HEK293 (cell line): ENCODE data around the gene C17orf107.

Experiments used
- KLF10 ChIP-seq: fragments of 450-650 bp; IDR thresholded peaks from 2 replicates; pipeline ENCODE4 v1.5.1; 2018; ENCODE audit warnings: missing biosample characterization, mild to moderate bottlenecking, missing genetic modification characterization
- KLF7 ChIP-seq: fragments of 450-650 bp; formaldehyde crosslinking; IDR thresholded peaks from 2 replicates; pipeline ENCODE4 v1.5.1; 2016; ENCODE audit warnings: missing biosample characterization, missing genetic modification characterization, borderline replicate concordance
- SALL2 ChIP-seq: fragments of 450-650 bp; formaldehyde crosslinking; IDR thresholded peaks from 2 replicates; pipeline ENCODE4 v1.5.0; 2017; ENCODE audit warnings: missing biosample characterization, mild to moderate bottlenecking, missing genetic modification characterization, borderline replicate concordance
- SP3 ChIP-seq: fragments of 450-650 bp; formaldehyde crosslinking; IDR thresholded peaks from 2 replicates; pipeline ENCODE4 v1.5.1; 2016; ENCODE audit warnings: missing biosample characterization, missing genetic modification characterization
- SP7 ChIP-seq: fragments of 450-650 bp; formaldehyde crosslinking; IDR thresholded peaks from 2 replicates; pipeline ENCODE4 v1.5.1; 2016; ENCODE audit warnings: missing biosample characterization, missing genetic modification characterization
- ZBTB17 ChIP-seq: fragments of 450-650 bp; formaldehyde crosslinking; IDR thresholded peaks from 2 replicates; pipeline ENCODE4 v1.5.1; 2016; ENCODE audit warnings: missing biosample characterization, missing genetic modification characterization
- ZBTB20 ChIP-seq: fragments of 450-650 bp; formaldehyde crosslinking; IDR thresholded peaks from 2 replicates; pipeline ENCODE4 v1.5.1; 2016; ENCODE audit warnings: missing biosample characterization, missing genetic modification characterization
- ZBTB44 ChIP-seq: fragments of 450-650 bp; IDR thresholded peaks from 2 replicates; pipeline ENCODE4 v1.5.1; 2018; ENCODE audit warnings: missing biosample characterization, mild to moderate bottlenecking, missing genetic modification characterization
- ZEB2 ChIP-seq: fragments of 450-650 bp; formaldehyde crosslinking; IDR thresholded peaks from 2 replicates; pipeline ENCODE4 v1.5.1; 2016; ENCODE audit warnings: missing biosample characterization, missing genetic modification characterization
- ZFHX2 ChIP-seq: fragments of 450-650 bp; formaldehyde crosslinking; conservative IDR thresholded peaks from 2 replicates; pipeline ENCODE4 v1.5.1; 2016; ENCODE audit warnings: missing biosample characterization, missing genetic modification characterization
- ZFP37 ChIP-seq: fragments of 450-650 bp; formaldehyde crosslinking; IDR thresholded peaks from 2 replicates; pipeline ENCODE4 v1.5.1; 2016; ENCODE audit warnings: missing biosample characterization, missing genetic modification characterization
- ZFP41 ChIP-seq: fragments of 450-650 bp; formaldehyde crosslinking; IDR thresholded peaks from 2 replicates; pipeline ENCODE4 v1.5.1; 2016; ENCODE audit warnings: missing biosample characterization, missing genetic modification characterization, borderline replicate concordance
- ZIC2 ChIP-seq: fragments of 450-650 bp; formaldehyde crosslinking; IDR thresholded peaks from 2 replicates; pipeline ENCODE4 v1.5.1; 2016; ENCODE audit warnings: missing biosample characterization, missing genetic modification characterization
- ZNF335 ChIP-seq: fragments of 450-650 bp; formaldehyde crosslinking; conservative IDR thresholded peaks from 2 replicates; pipeline ENCODE4 v1.5.1; 2016; ENCODE audit warnings: missing biosample characterization, missing genetic modification characterization
- ZNF423 ChIP-seq: fragments of 450-650 bp; formaldehyde crosslinking; IDR thresholded peaks from 2 replicates; pipeline ENCODE4 v1.5.1; 2016; ENCODE audit warnings: missing biosample characterization, missing genetic modification characterization
- ZNF624 ChIP-seq: fragments of 450-650 bp; formaldehyde crosslinking; IDR thresholded peaks from 2 replicates; pipeline ENCODE4 v1.5.1; 2017; ENCODE audit warnings: missing biosample characterization, missing genetic modification characterization
- ZNF629 ChIP-seq: fragments of 450-650 bp; formaldehyde crosslinking; IDR thresholded peaks from 2 replicates; pipeline ENCODE4 v1.5.1; 2017; ENCODE audit warnings: missing biosample characterization, missing genetic modification characterization
- ZNF639 ChIP-seq: fragments of 450-650 bp; formaldehyde crosslinking; IDR thresholded peaks from 2 replicates; pipeline ENCODE4 v1.5.1; 2016; ENCODE audit warnings: missing biosample characterization, missing genetic modification characterization
- TF ChIP-seq, protein P1 (sequence below): fragments of 450-650 bp; formaldehyde crosslinking; conservative IDR thresholded peaks from 2 replicates; pipeline ENCODE4 v1.5.1; 2016; ENCODE audit warnings: low read depth, missing biosample characterization, missing genetic modification characterization
- TF ChIP-seq, protein P2 (sequence below): fragments of 450-650 bp; formaldehyde crosslinking; IDR thresholded peaks from 2 replicates; pipeline ENCODE4 v1.5.1; 2016; ENCODE audit warnings: missing biosample characterization, missing genetic modification characterization
- TF ChIP-seq, protein P3 (sequence below): fragments of 450-650 bp; formaldehyde crosslinking; IDR thresholded peaks from 2 replicates; pipeline ENCODE4 v1.5.1; 2016; ENCODE audit warnings: missing biosample characterization, missing genetic modification characterization
- TF ChIP-seq, protein P4 (sequence below): fragments of 450-650 bp; formaldehyde crosslinking; IDR thresholded peaks from 2 replicates; pipeline ENCODE4 v1.5.1; 2016; ENCODE audit warnings: missing biosample characterization, missing genetic modification characterization
- TF ChIP-seq, protein P5 (sequence below): fragments of 450-650 bp; formaldehyde crosslinking; IDR thresholded peaks from 2 replicates; pipeline ENCODE4 v1.5.1; 2016; ENCODE audit warnings: missing biosample characterization, missing genetic modification characterization

The C17orf107 gene

GRCh38 chr17:4945176-4945943, 46.0 kb downstream of the C17orf107 start (continued):
- no peak for TF ChIP-seq SALL2 (tag by site-specific recombination)
- TF ChIP-seq, protein P1, sequence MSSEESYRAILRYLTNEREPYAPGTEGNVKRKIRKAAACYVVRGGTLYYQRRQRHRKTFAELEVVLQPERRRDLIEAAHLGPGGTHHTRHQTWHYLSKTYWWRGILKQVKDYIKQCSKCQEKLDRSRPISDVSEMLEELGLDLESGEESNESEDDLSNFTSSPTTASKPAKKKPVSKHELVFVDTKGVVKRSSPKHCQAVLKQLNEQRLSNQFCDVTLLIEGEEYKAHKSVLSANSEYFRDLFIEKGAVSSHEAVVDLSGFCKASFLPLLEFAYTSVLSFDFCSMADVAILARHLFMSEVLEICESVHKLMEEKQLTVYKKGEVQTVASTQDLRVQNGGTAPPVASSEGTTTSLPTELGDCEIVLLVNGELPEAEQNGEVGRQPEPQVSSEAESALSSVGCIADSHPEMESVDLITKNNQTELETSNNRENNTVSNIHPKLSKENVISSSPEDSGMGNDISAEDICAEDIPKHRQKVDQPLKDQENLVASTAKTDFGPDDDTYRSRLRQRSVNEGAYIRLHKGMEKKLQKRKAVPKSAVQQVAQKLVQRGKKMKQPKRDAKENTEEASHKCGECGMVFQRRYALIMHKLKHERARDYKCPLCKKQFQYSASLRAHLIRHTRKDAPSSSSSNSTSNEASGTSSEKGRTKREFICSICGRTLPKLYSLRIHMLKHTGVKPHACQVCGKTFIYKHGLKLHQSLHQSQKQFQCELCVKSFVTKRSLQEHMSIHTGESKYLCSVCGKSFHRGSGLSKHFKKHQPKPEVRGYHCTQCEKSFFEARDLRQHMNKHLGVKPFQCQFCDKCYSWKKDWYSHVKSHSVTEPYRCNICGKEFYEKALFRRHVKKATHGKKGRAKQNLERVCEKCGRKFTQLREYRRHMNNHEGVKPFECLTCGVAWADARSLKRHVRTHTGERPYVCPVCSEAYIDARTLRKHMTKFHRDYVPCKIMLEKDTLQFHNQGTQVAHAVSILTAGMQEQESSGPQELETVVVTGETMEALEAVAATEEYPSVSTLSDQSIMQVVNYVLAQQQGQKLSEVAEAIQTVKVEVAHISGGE (tag by site-specific recombination) = no peak
- TF ChIP-seq ZNF629 (tag by site-specific recombination) = peak; percentile 79
- peak; percentile 54; the same call in 1 of the 2 replicates for TF ChIP-seq KLF7
- TF ChIP-seq ZFHX2 (tag by site-specific recombination) = peak; percentile 44; the same call in 1 of the 2 replicates
- TF ChIP-seq KLF10 (tag by site-specific recombination) = peak; percentile 89
- TF ChIP-seq ZBTB44 (tag by site-specific recombination) = peak; percentile 15; the same call in 1 of the 2 replicates
- TF ChIP-seq, protein P2, sequence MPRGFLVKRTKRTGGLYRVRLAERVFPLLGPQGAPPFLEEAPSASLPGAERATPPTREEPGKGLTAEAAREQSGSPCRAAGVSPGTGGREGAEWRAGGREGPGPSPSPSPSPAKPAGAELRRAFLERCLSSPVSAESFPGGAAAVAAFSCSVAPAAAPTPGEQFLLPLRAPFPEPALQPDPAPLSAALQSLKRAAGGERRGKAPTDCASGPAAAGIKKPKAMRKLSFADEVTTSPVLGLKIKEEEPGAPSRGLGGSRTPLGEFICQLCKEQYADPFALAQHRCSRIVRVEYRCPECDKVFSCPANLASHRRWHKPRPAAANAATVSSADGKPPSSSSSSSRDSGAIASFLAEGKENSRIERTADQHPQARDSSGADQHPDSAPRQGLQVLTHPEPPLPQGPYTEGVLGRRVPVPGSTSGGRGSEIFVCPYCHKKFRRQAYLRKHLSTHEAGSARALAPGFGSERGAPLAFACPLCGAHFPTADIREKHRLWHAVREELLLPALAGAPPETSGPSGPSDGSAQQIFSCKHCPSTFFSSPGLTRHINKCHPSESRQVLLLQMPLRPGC (tag by site-specific recombination) = peak; percentile 68; the same call in 1 of the 2 replicates
- peak; percentile 82 for TF ChIP-seq ZBTB17
- TF ChIP-seq, protein P3, sequence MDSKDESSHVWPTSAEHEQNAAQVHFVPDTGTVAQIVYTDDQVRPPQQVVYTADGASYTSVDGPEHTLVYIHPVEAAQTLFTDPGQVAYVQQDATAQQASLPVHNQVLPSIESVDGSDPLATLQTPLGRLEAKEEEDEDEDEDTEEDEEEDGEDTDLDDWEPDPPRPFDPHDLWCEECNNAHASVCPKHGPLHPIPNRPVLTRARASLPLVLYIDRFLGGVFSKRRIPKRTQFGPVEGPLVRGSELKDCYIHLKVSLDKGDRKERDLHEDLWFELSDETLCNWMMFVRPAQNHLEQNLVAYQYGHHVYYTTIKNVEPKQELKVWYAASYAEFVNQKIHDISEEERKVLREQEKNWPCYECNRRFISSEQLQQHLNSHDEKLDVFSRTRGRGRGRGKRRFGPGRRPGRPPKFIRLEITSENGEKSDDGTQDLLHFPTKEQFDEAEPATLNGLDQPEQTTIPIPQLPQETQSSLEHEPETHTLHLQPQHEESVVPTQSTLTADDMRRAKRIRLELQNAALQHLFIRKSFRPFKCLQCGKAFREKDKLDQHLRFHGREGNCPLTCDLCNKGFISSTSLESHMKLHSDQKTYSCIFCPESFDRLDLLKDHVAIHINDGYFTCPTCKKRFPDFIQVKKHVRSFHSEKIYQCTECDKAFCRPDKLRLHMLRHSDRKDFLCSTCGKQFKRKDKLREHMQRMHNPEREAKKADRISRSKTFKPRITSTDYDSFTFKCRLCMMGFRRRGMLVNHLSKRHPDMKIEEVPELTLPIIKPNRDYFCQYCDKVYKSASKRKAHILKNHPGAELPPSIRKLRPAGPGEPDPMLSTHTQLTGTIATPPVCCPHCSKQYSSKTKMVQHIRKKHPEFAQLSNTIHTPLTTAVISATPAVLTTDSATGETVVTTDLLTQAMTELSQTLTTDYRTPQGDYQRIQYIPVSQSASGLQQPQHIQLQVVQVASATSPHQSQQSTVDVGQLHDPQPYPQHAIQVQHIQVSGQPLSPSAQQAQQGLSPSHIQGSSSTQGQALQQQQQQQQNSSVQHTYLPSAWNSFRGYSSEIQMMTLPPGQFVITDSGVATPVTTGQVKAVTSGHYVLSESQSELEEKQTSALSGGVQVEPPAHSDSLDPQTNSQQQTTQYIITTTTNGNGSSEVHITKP (tag by site-specific recombination) = peak; percentile 64
- no peak for TF ChIP-seq ZBTB20 (tag by site-specific recombination)
- TF ChIP-seq ZFP41 (tag by site-specific recombination) = no peak
- TF ChIP-seq ZIC2 (tag by site-specific recombination) = no peak
- TF ChIP-seq, protein P4, sequence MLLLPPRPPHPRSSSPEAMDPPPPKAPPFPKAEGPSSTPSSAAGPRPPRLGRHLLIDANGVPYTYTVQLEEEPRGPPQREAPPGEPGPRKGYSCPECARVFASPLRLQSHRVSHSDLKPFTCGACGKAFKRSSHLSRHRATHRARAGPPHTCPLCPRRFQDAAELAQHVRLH (tag by site-specific recombination) = no peak
- 0 out of 2 replicates have a peak, but pooled peaks have one; percentile 23 for TF ChIP-seq ZFP37 (tag by site-specific recombination)
- TF ChIP-seq SP3 (tag by site-specific recombination) = peak; percentile 58; the same call in 1 of the 2 replicates
- TF ChIP-seq ZNF639 = no peak
- peak; percentile 78 for TF ChIP-seq SP7 (tag by site-specific recombination)
- no peak for TF ChIP-seq ZNF423 (tag by site-specific recombination)
- peak; percentile 80 for TF ChIP-seq ZEB2 (tag by site-specific recombination)
- TF ChIP-seq ZNF624 (tag by site-specific recombination) = no peak
- no peak for TF ChIP-seq ZNF335 (tag by site-specific recombination)
- TF ChIP-seq, protein P5, sequence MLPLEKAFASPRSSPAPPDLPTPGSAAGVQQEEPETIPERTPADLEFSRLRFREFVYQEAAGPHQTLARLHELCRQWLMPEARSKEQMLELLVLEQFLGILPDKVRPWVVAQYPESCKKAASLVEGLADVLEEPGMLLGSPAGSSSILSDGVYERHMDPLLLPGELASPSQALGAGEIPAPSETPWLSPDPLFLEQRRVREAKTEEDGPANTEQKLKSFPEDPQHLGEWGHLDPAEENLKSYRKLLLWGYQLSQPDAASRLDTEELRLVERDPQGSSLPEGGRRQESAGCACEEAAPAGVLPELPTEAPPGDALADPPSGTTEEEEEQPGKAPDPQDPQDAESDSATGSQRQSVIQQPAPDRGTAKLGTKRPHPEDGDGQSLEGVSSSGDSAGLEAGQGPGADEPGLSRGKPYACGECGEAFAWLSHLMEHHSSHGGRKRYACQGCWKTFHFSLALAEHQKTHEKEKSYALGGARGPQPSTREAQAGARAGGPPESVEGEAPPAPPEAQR (tag by site-specific recombination) = no peak
